WERI-Rb-1 (cell line): ENCODE data around the gene CD8A.
A peak's percentile ranks its signal among the peaks of the same experiment; 100 is the strongest.
"Not testable (repeated sequence)": the region's sequence is repeated elsewhere in the genome, so short reads cannot be mapped to it uniquely, and the experiment has no call there.

Experiments used
- DNase-seq: peaks from one replicate; pipeline ENCODE4 v3.0.0-alpha.2; 2020
- H3K27ac ChIP-seq: fragments of 250-450 bp; sonication (Bioruptor Pico); 2 replicates; pipeline ENCODE4 v1.5.1; 2020; ENCODE audit warnings: mild to moderate bottlenecking, moderate library complexity
- H3K27me3 ChIP-seq: fragments of 250-450 bp; sonication (Bioruptor Pico); 2 replicates; pipeline ENCODE4 v1.5.1; 2021; ENCODE audit warnings: mild to moderate bottlenecking, low read depth, moderate library complexity; ENCODE audit not compliant: insufficient read depth, severe bottlenecking
- H3K36me3 ChIP-seq: fragments of 250-450 bp; sonication (Bioruptor Pico); 2 replicates; pipeline ENCODE4 v1.5.1; 2020; ENCODE audit warnings: mild to moderate bottlenecking, moderate library complexity
- H3K4me3 ChIP-seq: 2 replicates; pipeline ENCODE4 v1.5.1; 2011; ENCODE audit warnings: low read depth, mild to moderate bottlenecking, control low read depth, low read length
- H3K9me3 ChIP-seq: fragments of 250-450 bp; sonication (Bioruptor Pico); 2 replicates; pipeline ENCODE4 v1.5.1; 2021; ENCODE audit warnings: mild to moderate bottlenecking, moderate library complexity; ENCODE audit not compliant: severe bottlenecking
- TF ChIP-seq, protein P1 (sequence below): IDR thresholded peaks from 2 replicates; pipeline ENCODE4 v1.5.1; 2011; ENCODE audit warnings: low read depth, mild to moderate bottlenecking, control low read depth, inconsistent platforms, low read length

CD8A gene

DNA sequence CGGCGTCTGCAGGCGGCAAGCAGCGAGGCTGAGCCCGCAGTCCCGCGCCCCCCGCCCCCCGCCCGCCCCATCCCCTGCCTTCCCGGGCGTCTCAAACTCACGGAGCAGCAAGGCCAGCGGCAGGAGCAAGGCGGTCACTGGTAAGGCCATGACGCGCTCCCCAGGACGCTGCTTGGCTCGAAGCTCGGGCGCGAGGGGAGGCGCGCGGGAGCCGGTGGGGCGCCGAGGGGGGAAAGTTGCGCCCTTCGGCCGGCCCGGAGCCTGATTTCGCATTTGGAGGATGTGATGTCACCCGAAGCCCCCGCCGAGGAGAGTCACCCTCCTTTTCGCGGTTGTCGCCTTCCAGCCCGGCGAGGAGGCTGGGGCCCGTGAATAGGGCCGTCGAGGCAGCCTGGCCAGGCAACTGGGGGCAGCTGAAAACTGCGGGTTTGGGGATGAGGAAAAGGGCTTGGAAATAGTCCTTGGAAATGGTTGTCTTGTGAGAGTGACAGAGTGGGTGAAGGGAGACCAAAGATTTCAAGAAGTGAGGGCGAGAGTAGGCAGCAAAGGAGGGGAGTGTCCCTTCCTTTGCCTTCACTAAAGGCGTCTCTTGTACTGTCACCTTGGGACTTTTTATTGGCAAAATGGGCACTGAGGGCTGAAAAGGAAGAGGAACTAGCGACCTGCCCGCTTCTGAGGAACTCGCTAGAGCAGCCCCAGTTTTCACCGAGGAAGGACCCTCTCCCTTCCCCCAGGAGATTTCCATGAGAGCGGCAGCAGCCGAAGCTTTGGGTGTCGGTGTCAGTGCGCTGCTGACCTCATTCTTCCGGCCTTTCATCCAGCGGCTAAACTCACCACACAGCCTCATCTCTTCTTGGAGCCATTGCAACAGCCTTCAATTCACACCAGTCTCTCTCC, at the start of gene CD8A:
TSS of gene CD8A (minus strand) at position 238 of the 897 bp plus-strand sequence. CDS start at position 150, 88 bp downstream.
- peak within 1 kb of the TSS; percentile 17; the same call in 1 of the 2 replicates for H3K4me3 ChIP-seq
- peaks cover 37% of the 10 kb centered on the region for H3K27me3 ChIP-seq
- TF ChIP-seq, protein P1, sequence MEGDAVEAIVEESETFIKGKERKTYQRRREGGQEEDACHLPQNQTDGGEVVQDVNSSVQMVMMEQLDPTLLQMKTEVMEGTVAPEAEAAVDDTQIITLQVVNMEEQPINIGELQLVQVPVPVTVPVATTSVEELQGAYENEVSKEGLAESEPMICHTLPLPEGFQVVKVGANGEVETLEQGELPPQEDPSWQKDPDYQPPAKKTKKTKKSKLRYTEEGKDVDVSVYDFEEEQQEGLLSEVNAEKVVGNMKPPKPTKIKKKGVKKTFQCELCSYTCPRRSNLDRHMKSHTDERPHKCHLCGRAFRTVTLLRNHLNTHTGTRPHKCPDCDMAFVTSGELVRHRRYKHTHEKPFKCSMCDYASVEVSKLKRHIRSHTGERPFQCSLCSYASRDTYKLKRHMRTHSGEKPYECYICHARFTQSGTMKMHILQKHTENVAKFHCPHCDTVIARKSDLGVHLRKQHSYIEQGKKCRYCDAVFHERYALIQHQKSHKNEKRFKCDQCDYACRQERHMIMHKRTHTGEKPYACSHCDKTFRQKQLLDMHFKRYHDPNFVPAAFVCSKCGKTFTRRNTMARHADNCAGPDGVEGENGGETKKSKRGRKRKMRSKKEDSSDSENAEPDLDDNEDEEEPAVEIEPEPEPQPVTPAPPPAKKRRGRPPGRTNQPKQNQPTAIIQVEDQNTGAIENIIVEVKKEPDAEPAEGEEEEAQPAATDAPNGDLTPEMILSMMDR, result no peak

DNA sequence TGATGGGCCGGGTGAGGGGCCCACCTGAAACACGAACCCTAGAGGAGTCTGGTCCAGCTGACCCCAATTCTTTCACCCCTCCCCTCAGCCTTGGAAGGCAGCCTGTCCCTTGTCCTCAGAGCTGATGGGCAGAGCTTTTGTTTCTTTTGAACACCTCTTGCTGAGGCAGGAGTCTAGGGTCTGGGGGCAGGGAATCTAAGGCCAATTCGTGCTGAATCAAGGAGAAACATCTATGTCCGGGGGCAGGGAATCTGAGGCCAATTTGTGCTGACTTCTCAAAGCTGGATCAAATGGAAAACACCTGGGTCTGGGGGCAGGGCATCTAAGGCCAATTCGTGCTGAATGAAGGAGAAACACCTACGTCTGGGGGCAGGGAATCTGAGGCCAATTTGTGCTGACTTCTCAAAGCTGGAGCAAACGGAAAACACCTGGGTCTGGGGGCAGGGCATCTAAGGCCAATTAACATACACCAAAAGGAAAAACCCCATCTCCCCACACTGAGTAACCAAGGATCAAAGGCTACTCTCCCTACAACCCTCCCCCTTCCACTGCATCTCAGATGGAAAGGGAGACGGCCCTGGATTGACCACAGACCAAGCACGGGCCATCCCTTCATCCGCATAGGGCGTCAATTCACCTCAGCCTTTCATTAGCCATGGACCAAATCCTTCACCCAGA, 49.3 kb upstream of the CD8A start:
- H3K27ac ChIP-seq, DNase-seq, H3K36me3 ChIP-seq, H3K27me3 ChIP-seq, H3K4me3 ChIP-seq, H3K9me3 ChIP-seq: not testable (repeated sequence)

More for the DNA sequence above, at the start of gene CD8A:
- Histone ChIP-seq H3K9me3 (no peaks in the 10 kb centered on the region), H3K27ac (no peak within 1 kb of the TSS), H3K36me3 (no peaks in the 10 kb centered on the region)
- no peak for DNase-seq

DNA sequence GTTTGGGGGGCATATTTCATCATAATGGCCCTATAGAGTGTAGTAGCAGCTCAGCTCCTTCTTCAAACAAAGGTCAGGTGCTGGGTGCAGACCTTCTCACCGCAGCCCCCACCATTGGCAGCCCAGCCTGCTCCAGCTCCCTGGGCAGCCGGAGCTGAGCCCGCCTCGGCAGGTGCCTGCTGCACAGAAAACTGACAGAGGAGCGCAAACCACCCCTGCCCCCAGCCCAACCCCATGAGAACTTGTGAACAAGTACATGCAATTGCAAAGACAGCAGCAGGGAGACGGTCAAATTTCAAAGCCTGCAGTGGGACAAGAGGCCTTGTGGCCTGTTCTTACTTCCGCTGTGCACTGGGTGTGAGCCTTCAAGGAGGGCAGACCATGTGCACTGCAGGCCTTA, 48.7 kb upstream of the CD8A start:
- not testable (repeated sequence) for DNase-seq, H3K27ac ChIP-seq, H3K36me3 ChIP-seq, H3K27me3 ChIP-seq, H3K9me3 ChIP-seq, H3K4me3 ChIP-seq

DNA sequence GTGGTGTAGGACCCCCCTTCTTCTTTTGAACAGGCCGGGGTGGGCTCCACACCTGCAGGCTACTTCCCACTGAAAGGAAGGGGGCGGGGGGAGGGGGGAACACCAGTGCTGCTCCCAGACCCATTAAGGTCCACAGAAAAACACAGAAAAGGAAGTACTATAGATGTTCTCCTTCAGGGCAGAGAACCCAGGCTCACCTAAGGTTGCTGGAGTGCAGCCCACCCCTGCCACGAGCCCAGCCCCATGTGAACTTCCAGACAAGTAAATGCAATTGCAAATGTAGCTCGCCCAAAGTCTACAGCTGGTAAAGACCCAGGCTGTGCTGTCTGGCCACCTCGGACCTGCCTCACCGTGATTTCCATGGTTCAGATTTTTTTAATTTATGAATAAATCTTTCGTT, 47.0 kb upstream of the CD8A start:
- H3K27ac ChIP-seq, H3K36me3 ChIP-seq, H3K27me3 ChIP-seq, H3K9me3 ChIP-seq, H3K4me3 ChIP-seq, DNase-seq: not testable (repeated sequence)

DNA sequence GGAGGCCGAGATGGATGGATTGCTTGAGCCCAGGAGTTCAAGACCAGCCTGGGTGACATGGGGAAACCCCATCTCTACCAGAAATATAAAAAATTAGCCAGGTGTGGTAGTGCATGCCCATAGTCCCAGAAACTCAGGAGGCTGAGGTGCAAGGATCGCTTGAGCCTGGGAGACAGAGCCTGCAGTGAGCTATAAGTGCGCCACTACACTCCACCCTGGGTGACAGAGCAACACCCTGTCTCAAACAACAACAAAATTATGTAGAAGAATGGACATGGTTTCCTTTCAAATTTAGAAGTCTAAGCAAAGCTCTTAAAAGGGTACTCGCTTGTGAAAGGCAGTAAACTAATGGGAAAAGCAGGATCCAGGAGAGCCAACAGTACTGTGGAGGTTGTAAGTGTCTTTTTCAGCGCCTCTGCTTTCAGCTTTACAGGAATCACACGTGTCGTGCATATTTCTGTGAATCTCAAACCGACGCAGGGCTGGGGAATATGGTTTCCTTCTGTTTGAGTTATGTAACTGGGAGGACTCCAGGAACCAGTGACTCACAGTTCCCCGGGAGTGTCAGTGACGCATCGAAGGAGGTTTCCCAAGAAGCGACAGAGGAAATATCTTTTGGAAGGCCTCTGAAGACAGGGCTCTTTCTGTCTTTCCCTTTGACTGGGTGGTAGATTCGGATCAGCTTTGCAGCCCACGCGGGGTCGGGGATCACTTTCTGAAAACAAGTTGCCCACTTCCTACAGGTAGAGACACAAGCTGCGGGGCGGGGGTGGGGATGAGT, 46.4 kb upstream of the CD8A start:
- not testable (repeated sequence) for H3K27me3 ChIP-seq, H3K27ac ChIP-seq, H3K9me3 ChIP-seq, H3K36me3 ChIP-seq, DNase-seq, H3K4me3 ChIP-seq

DNA sequence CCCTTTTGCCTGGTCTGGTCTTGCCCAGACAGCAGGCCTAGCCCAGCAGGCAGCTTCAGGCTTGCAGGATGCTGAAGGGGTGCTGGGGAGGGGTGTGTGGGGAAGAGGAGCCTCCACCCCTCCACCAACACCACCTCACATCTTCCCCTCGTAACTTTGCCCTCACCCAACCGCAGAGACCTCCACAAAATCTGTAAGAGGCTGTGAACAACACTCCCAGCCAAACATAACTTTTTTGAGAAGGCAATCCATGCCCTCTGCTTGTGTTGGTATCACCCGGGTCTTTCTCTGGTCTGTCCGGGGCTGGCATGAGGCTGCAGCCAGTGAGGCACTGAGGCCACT, 44.8 kb upstream of the CD8A start:
- H3K4me3 ChIP-seq, H3K36me3 ChIP-seq, H3K27ac ChIP-seq, DNase-seq, H3K9me3 ChIP-seq, H3K27me3 ChIP-seq: not testable (repeated sequence)

DNA sequence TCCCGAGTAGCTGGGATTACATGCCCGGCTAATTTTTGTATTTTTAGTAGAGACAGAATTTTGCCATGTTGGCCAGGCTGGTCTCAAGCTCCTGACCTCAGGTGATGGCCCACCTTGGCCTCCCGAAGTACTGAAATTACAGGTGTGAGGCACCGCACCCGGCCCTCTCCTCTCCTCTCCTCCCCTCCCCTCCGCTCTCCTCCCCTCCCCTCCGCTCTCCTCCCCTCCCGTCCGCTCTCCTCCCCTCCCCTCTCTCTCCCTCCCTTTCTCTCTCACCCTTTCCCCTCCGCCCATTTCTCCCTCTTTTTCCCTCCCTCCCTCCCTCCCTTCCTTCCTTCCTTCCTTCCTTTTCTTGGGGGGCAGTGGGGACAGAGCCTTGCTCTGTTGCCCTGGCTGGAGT, 42.6 kb upstream of the CD8A start:
- Histone ChIP-seq H3K27ac (no peak overlapping the region), H3K27me3 (no peaks in the 10 kb centered on the region), H3K36me3 (no peaks in the 10 kb centered on the region), H3K4me3 (no peak overlapping the region), H3K9me3 (no peaks in the 10 kb centered on the region)
- DNase-seq, result no peak
- TF ChIP-seq, protein P1, result no peak
